GM23338 (cell line): ENCODE data around the gene OR6J1. TPM values are rescaled to one million over a fixed set of nuclear protein-coding genes. Genes with fewer than 3 reads are reported as not detected.

ENCODE experiments used
- ATAC-seq: fragments of 200-7000 bp; cut with Tn5 transposase; 3 replicates; pipeline ENCODE4 v1.9.1; 2020
- DNase-seq: peaks from one replicate; pipeline ENCODE4 v3.0.0-alpha.2; 2015; ENCODE audit warnings: low spot score
- H2AFZ ChIP-seq: fragments of 200-600 bp; sonication (generic); 2 replicates; pipeline ENCODE4 v1.8.0; 2016; ENCODE audit warnings: antibody characterized with exemption, mild to moderate bottlenecking, moderate library complexity
- H3F3A ChIP-seq: fragments of 200-600 bp; sonication (generic); replicated peaks from 2 replicates; pipeline ENCODE4 v1.8.0; 2017; ENCODE audit warnings: antibody characterized with exemption, mixed run types, low read depth
- H3K27ac ChIP-seq: fragments of 200-600 bp; sonication (generic); 2 replicates; pipeline ENCODE4 v1.6.1; 2016; ENCODE audit warnings: low read depth
- H3K27me3 ChIP-seq: fragments of 200-600 bp; sonication (generic); 2 replicates; pipeline ENCODE4 v1.8.0; 2016; ENCODE audit warnings: mild to moderate bottlenecking, mixed run types, moderate library complexity; ENCODE audit not compliant: insufficient read depth
- H3K36me3 ChIP-seq: fragments of 200-600 bp; sonication (generic); 2 replicates; pipeline ENCODE4 v1.8.0; 2016; ENCODE audit warnings: mild to moderate bottlenecking; ENCODE audit not compliant: insufficient read depth
- H3K4me1 ChIP-seq: fragments of 200-600 bp; sonication (generic); 2 replicates; pipeline ENCODE4 v1.8.0; 2016; ENCODE audit warnings: mild to moderate bottlenecking, moderate library complexity; ENCODE audit not compliant: insufficient read depth
- H3K4me2 ChIP-seq: fragments of 200-600 bp; sonication (generic); 2 replicates; pipeline ENCODE4 v1.7.1; 2017; ENCODE audit warnings: mixed run types
- H3K4me3 ChIP-seq: fragments of 200-600 bp; sonication (generic); 2 replicates; pipeline ENCODE4 v1.6.1; 2016; ENCODE audit warnings: mixed run types
- H3K79me2 ChIP-seq: fragments of 200-600 bp; sonication (generic); replicated peaks from 2 replicates; pipeline ENCODE4 v1.8.0; 2017; ENCODE audit warnings: mild to moderate bottlenecking; ENCODE audit not compliant: insufficient read depth
- H3K9me2 ChIP-seq: fragments of 200-600 bp; sonication (generic); 2 replicates; pipeline ENCODE4 v1.8.0; 2017; ENCODE audit not compliant: insufficient read depth
- H4K20me1 ChIP-seq: fragments of 200-600 bp; sonication (generic); replicated peaks from 2 replicates; pipeline ENCODE4 v1.8.0; 2017; ENCODE audit warnings: mild to moderate bottlenecking; ENCODE audit not compliant: insufficient read depth
- H3K27ac Mint-ChIP-seq: 2 replicates; pipeline ENCODE4 v1.8.0; 2020; ENCODE audit warnings: inconsistent platforms, mild to moderate bottlenecking, moderate library complexity, mixed read lengths
- H3K27me3 Mint-ChIP-seq: 3 replicates; pipeline ENCODE4 v1.8.0; 2022; ENCODE audit warnings: low read depth, mild to moderate bottlenecking, moderate library complexity, mixed read lengths, inconsistent platforms; ENCODE audit not compliant: insufficient read depth, poor library complexity
- H3K36me3 Mint-ChIP-seq: 3 replicates; pipeline ENCODE4 v1.8.0; 2021; ENCODE audit warnings: low read depth, mild to moderate bottlenecking, inconsistent platforms, moderate library complexity, mixed read lengths
- H3K4me1 Mint-ChIP-seq: 3 replicates; pipeline ENCODE4 v1.8.0; 2020; ENCODE audit warnings: mild to moderate bottlenecking, inconsistent platforms, mixed read lengths
- H3K4me3 Mint-ChIP-seq: 3 replicates; pipeline ENCODE4 v1.8.0; 2021; ENCODE audit warnings: moderate library complexity, mild to moderate bottlenecking, inconsistent platforms, mixed read lengths
- H3K9me3 Mint-ChIP-seq: 3 replicates; pipeline ENCODE4 v1.8.0; 2020; ENCODE audit warnings: moderate library complexity, mild to moderate bottlenecking, inconsistent platforms, mixed read lengths
- CREB1 ChIP-seq: fragments of 250-450 bp; sonication (Bioruptor Pico); IDR thresholded peaks from 2 replicates; pipeline ENCODE4 v1.5.0; 2020; ENCODE audit warnings: low read depth, mild to moderate bottlenecking, moderate library complexity
- CTCF ChIP-seq, 2 experiments: fragments of 200-600 bp in 1 of 2; sonication (generic) in 1 of 2; conservative IDR thresholded peaks; 2 replicates each; pipeline versions ENCODE4 v1.5.1 to v1.6.1; 2016 to 2017; ENCODE audit warnings: antibody characterized with exemption in 2 of 2, low read depth in 2 of 2, mild to moderate bottlenecking in 2 of 2, moderate library complexity in 1 of 2
- EZH2 ChIP-seq: fragments of 200-600 bp; sonication (generic); IDR thresholded peaks from one replicate; pipeline ENCODE4 v1.8.0; 2017; ENCODE audit warnings: antibody characterized with exemption, mild to moderate bottlenecking, low read depth; ENCODE audit not compliant: unreplicated experiment
- EZH2phosphoT487 ChIP-seq: fragments of 200-600 bp; sonication (generic); IDR thresholded peaks from one replicate; pipeline ENCODE4 v1.8.1; 2018; ENCODE audit warnings: antibody characterized with exemption; ENCODE audit not compliant: unreplicated experiment
- JUNB ChIP-seq: IDR thresholded peaks from one replicate; pipeline ENCODE4 v1.6.1; 2016; ENCODE audit warnings: antibody characterized with exemption; ENCODE audit not compliant: unreplicated experiment
- REST ChIP-seq: IDR thresholded peaks from one replicate; pipeline ENCODE4 v1.6.1; 2018; ENCODE audit warnings: antibody characterized with exemption; ENCODE audit not compliant: unreplicated experiment
- STAT1 ChIP-seq: IDR thresholded peaks from one replicate; pipeline ENCODE4 v1.6.1; 2016; ENCODE audit warnings: antibody characterized with exemption; ENCODE audit not compliant: unreplicated experiment
- ZNF114 ChIP-seq: fragments of 250-450 bp; sonication (Bioruptor Pico); IDR thresholded peaks from 2 replicates; pipeline ENCODE4 v1.5.0; 2020; ENCODE audit warnings: mild to moderate bottlenecking, moderate library complexity
- ZNF331 ChIP-seq: fragments of 250-450 bp; sonication (Bioruptor Pico); IDR thresholded peaks from 2 replicates; pipeline ENCODE4 v1.5.0; 2020; ENCODE audit warnings: low read depth, mild to moderate bottlenecking, moderate library complexity
- ZNF462 ChIP-seq: fragments of 250-450 bp; sonication (Bioruptor Pico); IDR thresholded peaks from 2 replicates; pipeline ENCODE4 v1.5.0; 2020; ENCODE audit warnings: mild to moderate bottlenecking, moderate library complexity
- polyA plus RNA-seq: library from polyadenylated mRNA; unstranded; fragments of >200 nt; fragmentation: Nextera tagmentation; extraction: Ambion mirVana; gene quantifications from 2 replicates; pipeline ENCODE4 v1.2.1, GENCODE V29; 2016
- total RNA-seq: library from RNA; depleted of rRNA; stranded (reverse); fragments of >200 nt; shearing (Covaris generic); gene quantifications from 2 replicates; pipeline ENCODE4 v1.2.3, GENCODE V29; 2014

The OR6J1 gene
- total and polyA plus RNA-seq, 2 experiments from 2014 or later, result not detected

GRCh38 chr14:22660654-22661053, 16.5 kb upstream of the OR6J1 start:
- Mint-ChIP-seq H3K27ac (no peak overlapping the region), H3K4me1 (peaks cover 7% of the 10 kb centered on the region), H3K27me3 (peaks cover 9% of the 10 kb centered on the region), H3K9me3 (no peaks in the 10 kb centered on the region), H3K36me3 (no peaks in the 10 kb centered on the region), H3K4me3 (no peak overlapping the region)
- Histone ChIP-seq H3K27ac (no peak overlapping the region), H3K4me1 (no peaks in the 10 kb centered on the region), H2AFZ (peak overlapping the region; percentile 14; the same call in 1 of the 2 replicates), H3F3A (no peaks in the 10 kb centered on the region), H4K20me1 (no peaks in the 10 kb centered on the region), H3K27me3 (no peaks in the 10 kb centered on the region), H3K79me2 (no peaks in the 10 kb centered on the region), H3K4me3 (no peak overlapping the region), H3K9me2 (peaks cover 5% of the 10 kb centered on the region; the same call in 1 of the 2 replicates), H3K4me2 (no peak overlapping the region), H3K36me3 (no peaks in the 10 kb centered on the region)
- TF ChIP-seq JUNB (no peak), CREB1 (CRISPR knock-in tag) (no peak)
- no peak for DNase-seq
- no peak for ATAC-seq

- Histone ChIP-seq H4K20me1 (no peaks in the 10 kb centered on the region), H3K27me3 (no peaks in the 10 kb centered on the region), H2AFZ (no peak overlapping the region), H3K36me3 (no peaks in the 10 kb centered on the region), H3K4me1 (no peaks in the 10 kb centered on the region), H3K9me2 (no peaks in the 10 kb centered on the region), H3F3A (no peaks in the 10 kb centered on the region), H3K27ac (no peak overlapping the region), H3K4me3 (no peak overlapping the region), H3K79me2 (no peaks in the 10 kb centered on the region), H3K4me2 (no peak overlapping the region)
- no peak for DNase-seq
- H3K4me3 Mint-ChIP-seq, result no peak overlapping the region
- no peaks in the 10 kb centered on the region for H3K36me3 Mint-ChIP-seq
- ATAC-seq, result no peak
- no peak overlapping the region for H3K27ac Mint-ChIP-seq
- H3K27me3 Mint-ChIP-seq, result peaks cover 8% of the 10 kb centered on the region
- peaks cover 7% of the 10 kb centered on the region for H3K4me1 Mint-ChIP-seq
- TF ChIP-seq STAT1 (no peak), EZH2phosphoT487 (no peak), ZNF114 (CRISPR knock-in tag) (no peak), JUNB (no peak), EZH2 (no peak), CTCF (conservative IDR thresholded peaks at IDR 0.05; ENCODE audit: low read depth in 2 of 2) (no peak), REST (no peak), ZNF331 (CRISPR knock-in tag) (no peak), ZNF462 (CRISPR knock-in tag) (no peak), CREB1 (CRISPR knock-in tag) (no peak)
- no peaks in the 10 kb centered on the region for H3K9me3 Mint-ChIP-seq
These were observed 14.8 kb upstream of the OR6J1 start for GRCh38 chr14:22658946-22659345.
